SK-N-SH treated with all-trans-retinoic acid at 6 μM for 48 hours (cell line): Measurements from ENCODE around the gene KIT.

Experiments used
- ATAC-seq: fragments of 200-7000 bp; cut with Tn5 transposase; 3 replicates; pipeline ENCODE4 v1.9.1; 2020; ENCODE audit warnings: mild to moderate bottlenecking, moderate library complexity
- ARNTL ChIP-seq: fragments of 450-650 bp; formaldehyde crosslinking; IDR thresholded peaks from 2 replicates; pipeline ENCODE4 v1.5.0; 2020; ENCODE audit warnings: low read depth, mild to moderate bottlenecking, moderate library complexity, borderline replicate concordance
- BACH2 ChIP-seq: fragments of 250-450 bp; sonication (Bioruptor Pico); IDR thresholded peaks from 2 replicates; pipeline ENCODE4 v1.9.0; 2021; ENCODE audit warnings: mild to moderate bottlenecking, borderline replicate concordance
- CSDC2 ChIP-seq: fragments of 250-450 bp; sonication (Bioruptor Pico); IDR thresholded peaks from 2 replicates; pipeline ENCODE4 v1.5.0; 2020; ENCODE audit warnings: mild to moderate bottlenecking, moderate library complexity
- ESRRG ChIP-seq: fragments of 250-450 bp; sonication (Bioruptor Pico); IDR thresholded peaks from 2 replicates; pipeline ENCODE4 v1.6.1; 2021; ENCODE audit warnings: mild to moderate bottlenecking
- GLIS3 ChIP-seq: fragments of 250-450 bp; sonication (Bioruptor Pico); IDR thresholded peaks from 2 replicates; pipeline ENCODE4 v1.5.0; 2020; ENCODE audit warnings: mild to moderate bottlenecking, moderate library complexity
- ISL1 ChIP-seq: fragments of 250-450 bp; sonication (Bioruptor Pico); IDR thresholded peaks from 2 replicates; pipeline ENCODE4 v2.1.2; 2022; ENCODE audit warnings: mild to moderate bottlenecking, moderate library complexity
- OSR1 ChIP-seq: fragments of 250-450 bp; sonication (Bioruptor Pico); IDR thresholded peaks from 2 replicates; pipeline ENCODE4 v1.8.0; 2022; ENCODE audit warnings: moderate library complexity, mild to moderate bottlenecking, inconsistent platforms
- RARB ChIP-seq: fragments of 250-450 bp; sonication (Bioruptor Pico); IDR thresholded peaks from 2 replicates; pipeline ENCODE4 v1.8.0; 2021; ENCODE audit warnings: mild to moderate bottlenecking, moderate library complexity
- SNAI2 ChIP-seq: fragments of 250-450 bp; sonication (Bioruptor Pico); IDR thresholded peaks from 2 replicates; pipeline ENCODE4 v1.5.0; 2020; ENCODE audit warnings: mild to moderate bottlenecking, moderate library complexity
- TCF4 ChIP-seq: fragments of 250-450 bp; sonication (Bioruptor Pico); IDR thresholded peaks from 2 replicates; pipeline ENCODE4 v1.8.0; 2021; ENCODE audit warnings: mild to moderate bottlenecking, moderate library complexity, borderline replicate concordance
- TOX ChIP-seq: fragments of 250-450 bp; sonication (Bioruptor Pico); IDR thresholded peaks from 2 replicates; pipeline ENCODE4 v1.8.0; 2021; ENCODE audit warnings: mild to moderate bottlenecking, moderate library complexity, borderline replicate concordance
- ZFP30 ChIP-seq: fragments of 450-650 bp; formaldehyde crosslinking; IDR thresholded peaks from 2 replicates; pipeline ENCODE4 v1.5.0; 2022; ENCODE audit warnings: mild to moderate bottlenecking, moderate library complexity
- ZNF565 ChIP-seq: fragments of 450-650 bp; formaldehyde crosslinking; conservative IDR thresholded peaks from 2 replicates; pipeline ENCODE4 v1.5.0; 2020; ENCODE audit warnings: low read depth, mild to moderate bottlenecking, moderate library complexity
- ZNF70 ChIP-seq: fragments of 450-650 bp; formaldehyde crosslinking; IDR thresholded peaks from 2 replicates; pipeline ENCODE4 v1.5.0; 2020; ENCODE audit warnings: mild to moderate bottlenecking, moderate library complexity
- ZNF8 ChIP-seq: fragments of 450-650 bp; formaldehyde crosslinking; IDR thresholded peaks from 2 replicates; pipeline ENCODE4 v1.5.0; 2020; ENCODE audit warnings: mild to moderate bottlenecking, moderate library complexity
- TF ChIP-seq, protein P1 (sequence below): fragments of 250-450 bp; sonication (Bioruptor Pico); IDR thresholded peaks from 2 replicates; pipeline ENCODE4 v1.8.0; 2021; ENCODE audit warnings: low read depth, mild to moderate bottlenecking, moderate library complexity, borderline replicate concordance
- TF ChIP-seq, protein P2 (sequence below): fragments of 250-450 bp; sonication (Bioruptor Pico); IDR thresholded peaks from 2 replicates; pipeline ENCODE4 v1.5.1; 2020; ENCODE audit warnings: low read depth, mild to moderate bottlenecking, moderate library complexity
- TF ChIP-seq, protein P3 (sequence below): fragments of 250-450 bp; sonication (Bioruptor Pico); IDR thresholded peaks from 2 replicates; pipeline ENCODE4 v1.5.1; 2021; ENCODE audit warnings: mild to moderate bottlenecking, moderate library complexity
- TF ChIP-seq, protein P4 (sequence below): fragments of 250-450 bp; sonication (Bioruptor Pico); IDR thresholded peaks from 2 replicates; pipeline ENCODE4 v1.5.0; 2020; ENCODE audit warnings: mild to moderate bottlenecking, moderate library complexity
- TF ChIP-seq, protein P5 (sequence below): fragments of 250-450 bp; sonication (Bioruptor Pico); IDR thresholded peaks from 2 replicates; pipeline ENCODE4 v1.8.0; 2020; ENCODE audit warnings: mild to moderate bottlenecking, moderate library complexity, borderline replicate concordance

KIT gene

DNA sequence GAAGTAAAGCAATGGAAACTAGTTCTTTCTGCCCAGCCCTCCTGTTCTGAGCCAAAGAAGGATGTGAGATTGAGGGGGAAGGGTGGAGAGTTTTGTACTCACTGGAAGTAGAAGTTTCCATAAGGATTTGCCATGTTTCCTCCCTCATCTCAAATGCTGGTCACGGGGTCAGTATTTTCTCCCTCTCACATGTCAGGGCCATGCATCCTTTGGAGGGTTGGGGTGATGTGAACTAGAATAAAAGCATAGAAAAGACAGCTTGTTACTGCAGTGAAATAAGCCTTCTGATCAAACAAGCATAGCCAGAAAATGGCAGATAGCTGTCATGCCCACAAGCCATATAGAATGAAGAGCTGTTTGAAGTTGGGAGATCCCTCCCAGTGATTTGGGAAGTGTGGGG lies 79.7 kb downstream of the KIT start:
- ATAC-seq = no peak
- TF ChIP-seq ARNTL = no peak
- TF ChIP-seq GLIS3 = no peak
- no peak for TF ChIP-seq OSR1 (CRISPR knock-in tag)
- TF ChIP-seq ISL1 (CRISPR knock-in tag) = no peak
- TF ChIP-seq, protein P1, sequence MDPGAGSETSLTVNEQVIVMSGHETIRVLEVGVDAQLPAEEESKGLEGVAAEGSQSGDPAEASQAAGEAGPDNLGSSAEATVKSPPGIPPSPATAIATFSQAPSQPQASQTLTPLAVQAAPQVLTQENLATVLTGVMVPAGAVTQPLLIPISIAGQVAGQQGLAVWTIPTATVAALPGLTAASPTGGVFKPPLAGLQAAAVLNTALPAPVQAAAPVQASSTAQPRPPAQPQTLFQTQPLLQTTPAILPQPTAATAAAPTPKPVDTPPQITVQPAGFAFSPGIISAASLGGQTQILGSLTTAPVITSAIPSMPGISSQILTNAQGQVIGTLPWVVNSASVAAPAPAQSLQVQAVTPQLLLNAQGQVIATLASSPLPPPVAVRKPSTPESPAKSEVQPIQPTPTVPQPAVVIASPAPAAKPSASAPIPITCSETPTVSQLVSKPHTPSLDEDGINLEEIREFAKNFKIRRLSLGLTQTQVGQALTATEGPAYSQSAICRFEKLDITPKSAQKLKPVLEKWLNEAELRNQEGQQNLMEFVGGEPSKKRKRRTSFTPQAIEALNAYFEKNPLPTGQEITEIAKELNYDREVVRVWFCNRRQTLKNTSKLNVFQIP = no peak

DNA sequence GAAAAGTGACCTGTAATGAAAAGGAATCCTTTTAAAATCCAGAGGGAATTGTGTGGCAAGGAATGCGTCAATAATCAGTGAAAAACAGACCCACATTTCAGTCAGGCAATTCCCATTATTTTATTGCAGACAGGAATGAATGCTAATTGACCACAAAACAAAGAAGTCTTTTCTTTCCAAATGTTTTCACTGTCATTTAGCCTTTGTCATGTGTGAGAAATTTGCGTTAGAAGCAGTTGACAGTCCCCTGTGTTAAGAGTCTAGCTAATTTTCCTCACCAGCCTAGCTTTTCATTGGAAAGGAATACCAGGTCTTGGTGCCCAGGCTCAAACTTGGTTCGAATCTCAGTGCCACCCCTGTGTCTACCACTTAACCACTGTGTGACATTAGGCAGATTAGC lies 83.4 kb downstream of the KIT start:
- ATAC-seq = no peak
- TF ChIP-seq ZNF8 (CRISPR knock-in tag) (no peak), ESRRG (CRISPR knock-in tag) (no peak), OSR1 (CRISPR knock-in tag) (no peak), CSDC2 (CRISPR knock-in tag) (no peak), ARNTL (no peak), ZNF565 (CRISPR knock-in tag) (no peak), RARB (no peak), SNAI2 (CRISPR knock-in tag) (no peak), TOX (no peak), ISL1 (CRISPR knock-in tag) (no peak), GLIS3 (no peak), BACH2 (no peak)
- TF ChIP-seq, protein P2, sequence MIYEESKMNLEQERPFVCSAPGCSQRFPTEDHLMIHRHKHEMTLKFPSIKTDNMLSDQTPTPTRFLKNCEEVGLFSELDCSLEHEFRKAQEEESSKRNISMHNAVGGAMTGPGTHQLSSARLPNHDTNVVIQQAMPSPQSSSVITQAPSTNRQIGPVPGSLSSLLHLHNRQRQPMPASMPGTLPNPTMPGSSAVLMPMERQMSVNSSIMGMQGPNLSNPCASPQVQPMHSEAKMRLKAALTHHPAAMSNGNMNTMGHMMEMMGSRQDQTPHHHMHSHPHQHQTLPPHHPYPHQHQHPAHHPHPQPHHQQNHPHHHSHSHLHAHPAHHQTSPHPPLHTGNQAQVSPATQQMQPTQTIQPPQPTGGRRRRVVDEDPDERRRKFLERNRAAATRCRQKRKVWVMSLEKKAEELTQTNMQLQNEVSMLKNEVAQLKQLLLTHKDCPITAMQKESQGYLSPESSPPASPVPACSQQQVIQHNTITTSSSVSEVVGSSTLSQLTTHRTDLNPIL (CRISPR knock-in tag) = no peak
- TF ChIP-seq, protein P3, sequence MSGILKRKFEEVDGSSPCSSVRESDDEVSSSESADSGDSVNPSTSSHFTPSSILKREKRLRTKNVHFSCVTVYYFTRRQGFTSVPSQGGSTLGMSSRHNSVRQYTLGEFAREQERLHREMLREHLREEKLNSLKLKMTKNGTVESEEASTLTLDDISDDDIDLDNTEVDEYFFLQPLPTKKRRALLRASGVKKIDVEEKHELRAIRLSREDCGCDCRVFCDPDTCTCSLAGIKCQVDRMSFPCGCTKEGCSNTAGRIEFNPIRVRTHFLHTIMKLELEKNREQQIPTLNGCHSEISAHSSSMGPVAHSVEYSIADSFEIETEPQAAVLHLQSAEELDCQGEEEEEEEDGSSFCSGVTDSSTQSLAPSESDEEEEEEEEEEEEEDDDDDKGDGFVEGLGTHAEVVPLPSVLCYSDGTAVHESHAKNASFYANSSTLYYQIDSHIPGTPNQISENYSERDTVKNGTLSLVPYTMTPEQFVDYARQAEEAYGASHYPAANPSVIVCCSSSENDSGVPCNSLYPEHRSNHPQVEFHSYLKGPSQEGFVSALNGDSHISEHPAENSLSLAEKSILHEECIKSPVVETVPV (CRISPR knock-in tag) = no peak
- TF ChIP-seq, protein P4, sequence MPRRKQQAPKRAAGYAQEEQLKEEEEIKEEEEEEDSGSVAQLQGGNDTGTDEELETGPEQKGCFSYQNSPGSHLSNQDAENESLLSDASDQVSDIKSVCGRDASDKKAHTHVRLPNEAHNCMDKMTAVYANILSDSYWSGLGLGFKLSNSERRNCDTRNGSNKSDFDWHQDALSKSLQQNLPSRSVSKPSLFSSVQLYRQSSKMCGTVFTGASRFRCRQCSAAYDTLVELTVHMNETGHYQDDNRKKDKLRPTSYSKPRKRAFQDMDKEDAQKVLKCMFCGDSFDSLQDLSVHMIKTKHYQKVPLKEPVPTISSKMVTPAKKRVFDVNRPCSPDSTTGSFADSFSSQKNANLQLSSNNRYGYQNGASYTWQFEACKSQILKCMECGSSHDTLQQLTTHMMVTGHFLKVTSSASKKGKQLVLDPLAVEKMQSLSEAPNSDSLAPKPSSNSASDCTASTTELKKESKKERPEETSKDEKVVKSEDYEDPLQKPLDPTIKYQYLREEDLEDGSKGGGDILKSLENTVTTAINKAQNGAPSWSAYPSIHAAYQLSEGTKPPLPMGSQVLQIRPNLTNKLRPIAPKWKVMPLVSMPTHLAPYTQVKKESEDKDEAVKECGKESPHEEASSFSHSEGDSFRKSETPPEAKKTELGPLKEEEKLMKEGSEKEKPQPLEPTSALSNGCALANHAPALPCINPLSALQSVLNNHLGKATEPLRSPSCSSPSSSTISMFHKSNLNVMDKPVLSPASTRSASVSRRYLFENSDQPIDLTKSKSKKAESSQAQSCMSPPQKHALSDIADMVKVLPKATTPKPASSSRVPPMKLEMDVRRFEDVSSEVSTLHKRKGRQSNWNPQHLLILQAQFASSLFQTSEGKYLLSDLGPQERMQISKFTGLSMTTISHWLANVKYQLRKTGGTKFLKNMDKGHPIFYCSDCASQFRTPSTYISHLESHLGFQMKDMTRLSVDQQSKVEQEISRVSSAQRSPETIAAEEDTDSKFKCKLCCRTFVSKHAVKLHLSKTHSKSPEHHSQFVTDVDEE = no peak
- TF ChIP-seq, protein P5, sequence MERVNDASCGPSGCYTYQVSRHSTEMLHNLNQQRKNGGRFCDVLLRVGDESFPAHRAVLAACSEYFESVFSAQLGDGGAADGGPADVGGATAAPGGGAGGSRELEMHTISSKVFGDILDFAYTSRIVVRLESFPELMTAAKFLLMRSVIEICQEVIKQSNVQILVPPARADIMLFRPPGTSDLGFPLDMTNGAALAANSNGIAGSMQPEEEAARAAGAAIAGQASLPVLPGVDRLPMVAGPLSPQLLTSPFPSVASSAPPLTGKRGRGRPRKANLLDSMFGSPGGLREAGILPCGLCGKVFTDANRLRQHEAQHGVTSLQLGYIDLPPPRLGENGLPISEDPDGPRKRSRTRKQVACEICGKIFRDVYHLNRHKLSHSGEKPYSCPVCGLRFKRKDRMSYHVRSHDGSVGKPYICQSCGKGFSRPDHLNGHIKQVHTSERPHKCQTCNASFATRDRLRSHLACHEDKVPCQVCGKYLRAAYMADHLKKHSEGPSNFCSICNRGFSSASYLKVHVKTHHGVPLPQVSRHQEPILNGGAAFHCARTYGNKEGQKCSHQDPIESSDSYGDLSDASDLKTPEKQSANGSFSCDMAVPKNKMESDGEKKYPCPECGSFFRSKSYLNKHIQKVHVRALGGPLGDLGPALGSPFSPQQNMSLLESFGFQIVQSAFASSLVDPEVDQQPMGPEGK (CRISPR knock-in tag) = no peak
- TF ChIP-seq, protein P1 = no peak

DNA sequence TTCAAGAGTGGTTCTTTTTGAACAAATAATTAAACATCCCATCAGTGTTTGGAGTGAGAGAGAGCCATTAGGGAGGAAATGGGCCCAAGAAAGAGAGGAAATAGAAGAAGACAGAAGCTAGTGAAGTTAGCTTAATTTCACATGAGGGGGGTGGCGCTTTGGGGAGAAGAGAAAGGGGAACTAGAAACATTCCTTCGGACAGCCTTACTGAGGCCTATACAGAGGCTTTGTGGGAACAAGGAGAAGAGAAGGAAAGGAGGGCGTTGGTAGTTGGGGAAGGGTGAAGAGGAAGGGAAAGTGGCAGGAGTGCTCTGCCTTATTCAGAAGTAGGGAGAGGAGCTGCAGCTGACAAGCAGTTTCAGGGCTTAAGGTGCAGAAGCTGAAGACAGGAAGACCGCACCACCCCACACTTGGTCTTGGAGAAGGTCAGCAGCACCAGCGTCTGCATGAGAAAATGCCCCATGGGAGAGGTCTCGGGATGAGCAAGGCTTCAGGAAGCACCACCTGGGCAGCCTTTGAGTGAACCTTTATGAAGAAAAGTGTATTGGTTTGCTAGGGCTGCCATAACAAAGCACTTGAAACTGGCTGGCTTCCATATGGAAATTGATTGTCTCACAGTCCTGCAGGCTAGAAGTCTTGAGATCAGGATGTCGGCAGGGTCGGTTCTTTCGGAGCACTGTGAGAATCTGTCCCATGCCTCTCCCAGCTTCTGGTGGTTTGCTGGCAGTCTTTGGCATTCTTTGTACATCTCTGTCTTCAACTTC lies 85.1 kb downstream of the KIT start:
- no peak for ATAC-seq
- no peak for TF ChIP-seq ZFP30 (CRISPR knock-in tag)
- TF ChIP-seq TCF4 (CRISPR knock-in tag) = no peak
- TF ChIP-seq ZNF8 (CRISPR knock-in tag) = no peak
- no peak for TF ChIP-seq ZNF70 (CRISPR knock-in tag)
- no peak for TF ChIP-seq BACH2
